Neural cell (in vitro differentiated cells): ENCODE measurements around the gene LPIN2. TPM values are rescaled to one million over a fixed set of nuclear protein-coding genes. Genes with fewer than 3 reads are reported as not detected.

ENCODE experiments used
- H2AFZ ChIP-seq: fragments of 200-600, 300-800 bp; sonication (generic), shearing (Covaris generic); 2 replicates; pipeline ENCODE4 v1.6.0; 2014; ENCODE audit warnings: low read depth, mild to moderate bottlenecking, antibody characterized with exemption, low read length, moderate library complexity
- H3F3A ChIP-seq: fragments of 200-600 bp; shearing (Covaris generic); 2 replicates; pipeline ENCODE4 v1.6.1; 2016; ENCODE audit warnings: mild to moderate bottlenecking, moderate library complexity, mixed read lengths, antibody characterized with exemption, low read length; ENCODE audit not compliant: insufficient read depth, poor library complexity, severe bottlenecking
- H3K27ac ChIP-seq: fragments of 200-600, 300-800 bp; sonication (generic), shearing (Covaris generic); 2 replicates; pipeline ENCODE4 v1.5.1; 2014; ENCODE audit warnings: mild to moderate bottlenecking, low read length, moderate library complexity
- H3K27me3 ChIP-seq: fragments of 300-800, 200-600 bp; sonication (generic), shearing (Covaris generic); 2 replicates; pipeline ENCODE4 v1.6.0; 2014; ENCODE audit warnings: mild to moderate bottlenecking, low read depth, low read length, moderate library complexity; ENCODE audit not compliant: insufficient read depth
- H3K36me3 ChIP-seq: fragments of 300-800, 200-600 bp; sonication (generic), shearing (Covaris generic); 2 replicates; pipeline ENCODE4 v1.5.1; 2014; ENCODE audit warnings: mild to moderate bottlenecking, antibody characterized with exemption, low read length, moderate library complexity; ENCODE audit not compliant: insufficient read depth
- H3K4me2 ChIP-seq: fragments of 300-800, 200-600 bp; sonication (generic), shearing (Covaris generic); 2 replicates; pipeline ENCODE4 v1.6.0; 2014; ENCODE audit warnings: mild to moderate bottlenecking, low read length
- H3K4me3 ChIP-seq: fragments of 300-800, 200-600 bp; sonication (generic), shearing (Covaris generic); 2 replicates; pipeline ENCODE4 v1.5.1; 2014; ENCODE audit warnings: mild to moderate bottlenecking, low read length, moderate library complexity
- H3K79me2 ChIP-seq: fragments of 200-600 bp; shearing (Covaris generic); replicated peaks from 2 replicates; pipeline ENCODE4 v1.6.0; 2014; ENCODE audit warnings: mild to moderate bottlenecking, low read length, moderate library complexity; ENCODE audit not compliant: insufficient read depth
- H3K9ac ChIP-seq: fragments of 300-800, 200-600 bp; sonication (generic), shearing (Covaris generic); 2 replicates; pipeline ENCODE4 v1.6.1; 2016; ENCODE audit warnings: mild to moderate bottlenecking, low read length, mixed read lengths
- H3K9me2 ChIP-seq: fragments of 200-600 bp; shearing (Covaris generic); 2 replicates; pipeline ENCODE4 v1.6.1; 2016; ENCODE audit warnings: mild to moderate bottlenecking, low read length, mixed read lengths; ENCODE audit not compliant: insufficient read depth
- H3K9me3 ChIP-seq: fragments of 200-600, 300-800 bp; sonication (generic), shearing (Covaris generic); 2 replicates; pipeline ENCODE4 v1.6.1; 2016; ENCODE audit warnings: mild to moderate bottlenecking, mixed run types, low read length, moderate library complexity, mixed read lengths
- H4K20me1 ChIP-seq: fragments of 200-600 bp; shearing (Covaris generic); 2 replicates; pipeline ENCODE4 v1.6.1; 2016; ENCODE audit warnings: mild to moderate bottlenecking, mixed run types; ENCODE audit not compliant: insufficient read depth
- EP300 ChIP-seq: fragments of 450-650 bp; conservative IDR thresholded peaks from 2 replicates; pipeline ENCODE4 v1.6.1; 2014; ENCODE audit warnings: antibody characterized with exemption, mild to moderate bottlenecking, moderate library complexity; ENCODE audit not compliant: poor library complexity, severe bottlenecking
- EZH2 ChIP-seq: fragments of 200-600, 300-800 bp; shearing (Covaris generic), sonication (generic); IDR thresholded peaks from 2 replicates; pipeline ENCODE4 v1.6.1; 2014; ENCODE audit warnings: antibody characterized with exemption, low read length, borderline replicate concordance, mild to moderate bottlenecking; ENCODE audit not compliant: insufficient read depth, poor library complexity, severe bottlenecking
- MXI1 ChIP-seq: fragments of 450-650 bp; conservative IDR thresholded peaks from 2 replicates; pipeline ENCODE4 v1.6.1; 2014; ENCODE audit warnings: antibody characterized with exemption, mild to moderate bottlenecking; ENCODE audit not compliant: poor library complexity, severe bottlenecking
- POLR2AphosphoS5 ChIP-seq: IDR thresholded peaks from 2 replicates; pipeline ENCODE4 v1.6.1; 2012
- RAD21 ChIP-seq: fragments of 450-650 bp; conservative IDR thresholded peaks from 2 replicates; pipeline ENCODE4 v1.6.1; 2014; ENCODE audit warnings: antibody characterized with exemption, mild to moderate bottlenecking, moderate library complexity
- REST ChIP-seq: IDR thresholded peaks from 2 replicates; pipeline ENCODE4 v1.6.1; 2012; ENCODE audit warnings: borderline replicate concordance
- SMC3 ChIP-seq: fragments of 450-650 bp; conservative IDR thresholded peaks from 2 replicates; pipeline ENCODE4 v1.6.1; 2014; ENCODE audit warnings: antibody characterized with exemption, mild to moderate bottlenecking, moderate library complexity; ENCODE audit not compliant: poor library complexity
- TAF1 ChIP-seq: IDR thresholded peaks from 2 replicates; pipeline ENCODE4 v1.6.1; 2012; ENCODE audit warnings: low read depth
- polyA plus RNA-seq: library from polyadenylated mRNA; depleted of rRNA; stranded (reverse); fragments of >200 nt; gene quantifications from 2 replicates; pipeline ENCODE4 v1.2.3, GENCODE V29; 2014
- TF ChIP-seq, protein P1 (sequence below): fragments of 450-650 bp; IDR thresholded peaks from 2 replicates; pipeline ENCODE4 v1.5.1; 2014; ENCODE audit warnings: antibody characterized with exemption, mild to moderate bottlenecking, moderate library complexity; ENCODE audit not compliant: poor library complexity, severe bottlenecking

Gene LPIN2
- polyA plus RNA-seq, 1 donor from 2014 or later: 14.4 TPM

- TF ChIP-seq EZH2: no peak
- TF ChIP-seq TAF1: no peak
- TF ChIP-seq EP300: no peak
- TF ChIP-seq, protein P1, sequence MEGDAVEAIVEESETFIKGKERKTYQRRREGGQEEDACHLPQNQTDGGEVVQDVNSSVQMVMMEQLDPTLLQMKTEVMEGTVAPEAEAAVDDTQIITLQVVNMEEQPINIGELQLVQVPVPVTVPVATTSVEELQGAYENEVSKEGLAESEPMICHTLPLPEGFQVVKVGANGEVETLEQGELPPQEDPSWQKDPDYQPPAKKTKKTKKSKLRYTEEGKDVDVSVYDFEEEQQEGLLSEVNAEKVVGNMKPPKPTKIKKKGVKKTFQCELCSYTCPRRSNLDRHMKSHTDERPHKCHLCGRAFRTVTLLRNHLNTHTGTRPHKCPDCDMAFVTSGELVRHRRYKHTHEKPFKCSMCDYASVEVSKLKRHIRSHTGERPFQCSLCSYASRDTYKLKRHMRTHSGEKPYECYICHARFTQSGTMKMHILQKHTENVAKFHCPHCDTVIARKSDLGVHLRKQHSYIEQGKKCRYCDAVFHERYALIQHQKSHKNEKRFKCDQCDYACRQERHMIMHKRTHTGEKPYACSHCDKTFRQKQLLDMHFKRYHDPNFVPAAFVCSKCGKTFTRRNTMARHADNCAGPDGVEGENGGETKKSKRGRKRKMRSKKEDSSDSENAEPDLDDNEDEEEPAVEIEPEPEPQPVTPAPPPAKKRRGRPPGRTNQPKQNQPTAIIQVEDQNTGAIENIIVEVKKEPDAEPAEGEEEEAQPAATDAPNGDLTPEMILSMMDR: no peak
- no peak for TF ChIP-seq RAD21
- TF ChIP-seq POLR2AphosphoS5: no peak
- no peak for TF ChIP-seq SMC3
- no peak for TF ChIP-seq REST
- TF ChIP-seq MXI1: no peak
- Histone ChIP-seq H4K20me1 (no peaks in the 10 kb centered on the region), H3K27me3 (no peaks in the 10 kb centered on the region), H3F3A (no peaks in the 10 kb centered on the region), H3K4me2 (no peak overlapping the region), H3K79me2 (no peaks in the 10 kb centered on the region), H3K36me3 (no peaks in the 10 kb centered on the region), H3K27ac (no peak overlapping the region), H3K4me3 (no peak overlapping the region), H3K9ac (no peak overlapping the region), H2AFZ (no peak overlapping the region), H3K9me3 (no peaks in the 10 kb centered on the region), H3K9me2 (no peaks in the 10 kb centered on the region)
Measured at GRCh38 chr18:3053081-3053480, 40.1 kb upstream of the LPIN2 start.

GRCh38 chr18:3052411-3052758, 39.4 kb upstream of the LPIN2 start:
- Histone ChIP-seq H2AFZ (no peak overlapping the region), H3K27me3 (no peaks in the 10 kb centered on the region), H3K27ac (no peak overlapping the region), H4K20me1 (no peaks in the 10 kb centered on the region), H3K9ac (no peak overlapping the region), H3K4me2 (no peak overlapping the region), H3K4me3 (no peak overlapping the region), H3K9me3 (no peaks in the 10 kb centered on the region), H3F3A (no peaks in the 10 kb centered on the region), H3K9me2 (no peaks in the 10 kb centered on the region), H3K79me2 (no peaks in the 10 kb centered on the region), H3K36me3 (no peaks in the 10 kb centered on the region)
- TF ChIP-seq TAF1: no peak

- Histone ChIP-seq H3K36me3 (no peaks in the 10 kb centered on the region), H2AFZ (no peak overlapping the region), H3K4me3 (no peak overlapping the region), H3K79me2 (no peaks in the 10 kb centered on the region), H3K9me2 (no peaks in the 10 kb centered on the region), H3K27ac (no peak overlapping the region), H3K4me2 (no peak overlapping the region), H3K9ac (no peak overlapping the region), H4K20me1 (no peaks in the 10 kb centered on the region), H3F3A (no peaks in the 10 kb centered on the region), H3K9me3 (no peaks in the 10 kb centered on the region), H3K27me3 (no peaks in the 10 kb centered on the region)
- TF ChIP-seq SMC3: no peak
- TF ChIP-seq MXI1: no peak
- TF ChIP-seq REST: no peak
- TF ChIP-seq, protein P1: no peak
- no peak for TF ChIP-seq RAD21
- no peak for TF ChIP-seq POLR2AphosphoS5
- TF ChIP-seq TAF1: no peak
- no peak for TF ChIP-seq EZH2
- no peak for TF ChIP-seq EP300
Measured at GRCh38 chr18:3051718-3052410, 38.9 kb upstream of the LPIN2 start.
